Measurements from ENCODE around the gene FAM120C.

Gene FAM120C

DNA sequence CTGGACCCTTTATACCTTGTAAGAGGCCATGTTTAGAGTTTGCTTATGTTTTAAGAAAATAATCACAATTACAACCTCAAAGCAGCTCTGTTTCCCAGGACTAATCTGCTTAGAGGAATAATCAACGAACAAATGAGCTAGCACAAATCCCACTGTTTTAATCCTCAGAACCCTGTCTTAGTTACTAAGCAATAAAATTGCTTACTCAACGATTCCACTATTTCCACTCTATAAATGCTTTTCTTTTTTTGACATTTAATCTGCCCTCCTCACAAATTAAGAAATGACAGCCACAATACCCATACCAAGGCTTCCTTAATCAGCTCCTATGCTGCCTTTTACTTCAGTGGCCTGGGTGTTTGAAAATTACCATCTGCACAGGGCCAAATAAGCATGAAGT is 48.8 kb downstream of the FAM120C start:
- DNase-seq, result no peak

DNA sequence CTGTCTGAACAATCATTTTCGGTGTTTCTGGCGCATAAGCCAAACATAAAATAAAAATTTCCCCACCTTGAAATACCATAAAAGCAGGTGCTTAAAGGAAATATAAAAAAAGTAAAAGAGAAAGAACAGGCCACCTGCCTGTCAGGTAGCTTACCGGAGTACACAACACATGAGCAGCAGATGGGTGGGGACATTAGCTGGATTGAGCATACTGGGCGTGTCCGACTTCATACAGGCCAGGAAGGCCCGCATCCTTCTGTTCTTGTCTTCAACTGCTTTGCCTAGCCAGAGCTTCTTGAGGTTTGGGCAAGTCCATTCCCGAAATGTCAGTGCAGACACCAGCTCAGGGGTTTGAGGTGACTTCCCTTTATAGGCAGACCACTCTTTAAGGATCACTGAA is 66.7 kb downstream of the FAM120C start:
- no peak for DNase-seq

DNA sequence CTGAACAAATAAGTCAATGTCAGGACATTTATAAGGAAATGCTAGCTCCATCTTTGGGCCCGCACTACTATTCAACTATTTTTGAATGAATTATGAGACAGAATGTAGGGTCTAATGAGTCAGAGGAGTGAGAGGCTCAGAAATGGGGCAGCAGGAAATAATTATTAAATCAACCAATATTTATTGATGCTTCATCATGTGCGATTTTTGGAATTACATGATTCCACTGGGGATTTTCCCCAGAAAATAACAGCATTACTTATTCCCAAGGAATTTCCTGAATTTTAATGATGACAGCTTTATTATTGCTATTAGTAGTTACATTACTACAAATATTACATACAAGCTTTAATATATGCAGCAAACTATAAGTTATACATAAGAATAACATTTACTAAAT is 89.5 kb downstream of the FAM120C start:
- DNase-seq, result no peak

DNA sequence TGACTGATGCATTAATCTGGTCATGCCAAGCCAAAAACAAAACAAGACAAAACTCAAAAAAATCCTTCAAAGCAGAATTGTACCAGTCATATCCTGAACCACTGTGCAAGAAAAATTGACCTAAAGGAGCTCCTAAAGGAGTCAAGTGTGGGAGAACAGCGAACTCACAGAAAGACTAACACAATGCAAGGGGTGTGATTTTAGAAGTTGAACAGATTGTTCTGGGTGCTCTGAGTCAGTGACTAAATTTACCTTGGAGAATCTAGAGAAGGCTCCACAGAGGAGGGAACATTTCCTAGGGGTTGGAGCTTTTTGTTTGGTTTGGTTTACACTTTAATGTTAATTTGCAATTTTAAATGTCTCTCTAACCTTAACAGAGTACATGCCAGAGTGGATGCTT is 89.9 kb downstream of the FAM120C start:
- no peak for DNase-seq

DNA sequence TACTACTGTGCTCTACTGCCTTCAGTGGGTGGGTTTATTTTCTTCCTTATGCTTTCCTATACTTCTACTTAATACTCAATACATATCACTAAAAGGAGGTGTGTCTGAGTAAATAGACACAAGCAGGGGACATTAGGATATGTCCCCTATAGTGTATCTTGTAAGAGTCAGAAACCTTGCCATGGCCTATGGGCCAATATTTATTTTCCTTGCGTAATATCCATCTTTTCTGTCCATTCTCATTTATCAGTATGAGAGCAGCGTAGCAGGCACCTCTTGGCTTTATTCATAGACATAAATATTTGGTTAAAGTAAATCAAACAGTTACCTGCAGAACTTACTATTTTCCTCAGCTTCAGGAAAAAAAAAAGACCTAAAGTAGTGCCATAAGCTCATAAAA is 92.2 kb downstream of the FAM120C start:
- no peak for DNase-seq

DNA sequence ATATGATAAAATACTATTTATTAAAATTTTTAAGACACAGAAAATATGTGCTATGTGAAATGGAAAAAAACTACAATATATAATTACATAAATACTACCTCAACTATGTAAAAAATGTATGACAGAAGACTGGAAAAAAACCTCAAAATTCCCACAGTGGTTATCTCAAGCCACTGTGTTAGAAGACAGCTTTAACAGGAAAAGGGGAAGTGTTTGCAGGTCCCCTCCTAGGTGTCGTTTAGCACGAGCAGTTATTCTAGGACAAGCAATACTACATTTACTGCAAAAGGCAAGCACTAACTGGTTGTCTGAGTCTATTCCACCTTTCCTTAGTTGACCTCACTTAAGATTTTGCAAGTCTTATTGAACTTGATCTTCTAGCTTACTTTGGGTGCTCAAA is 93.9 kb downstream of the FAM120C start:
- DNase-seq, result no peak

DNA sequence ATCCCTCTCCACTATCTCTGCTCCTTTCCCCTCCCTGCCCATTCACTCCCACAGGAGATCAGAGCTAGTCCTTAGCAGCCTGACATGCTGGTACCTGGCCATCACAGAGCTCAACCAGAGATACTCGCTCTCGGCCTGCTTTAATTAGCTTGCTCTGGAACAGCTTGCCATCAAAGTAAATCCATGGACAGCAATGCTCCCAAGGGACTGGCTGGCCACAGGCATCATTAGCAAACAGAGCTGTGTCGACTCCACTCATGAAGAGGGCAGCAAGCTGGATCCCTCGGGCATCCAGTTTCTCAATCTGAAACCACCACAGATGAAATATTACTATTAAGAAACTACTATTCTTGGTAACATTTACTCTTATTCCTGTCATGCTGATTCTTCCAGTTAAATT is 95.4 kb downstream of the FAM120C start:
- DNase-seq, result no peak

DNA sequence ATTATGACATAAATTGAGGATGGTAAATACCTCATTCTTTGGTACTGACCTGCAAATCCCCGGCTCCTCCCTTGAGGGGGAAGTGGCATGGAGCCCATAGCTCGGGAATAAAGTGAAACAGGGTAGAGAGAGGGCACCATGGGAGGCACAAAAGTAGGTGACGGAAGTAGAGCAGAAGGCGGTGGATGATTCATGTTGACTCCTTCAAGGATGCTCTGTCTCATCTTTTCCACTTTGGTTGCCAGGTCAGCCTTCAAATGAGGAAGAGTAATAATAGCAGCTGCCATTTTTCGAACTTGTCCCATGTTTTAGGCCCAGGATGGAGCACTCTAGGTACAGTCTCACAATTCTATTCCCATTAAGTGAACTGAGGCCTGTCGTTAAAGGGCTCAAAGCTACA is 97.4 kb downstream of the FAM120C start:
- DNase-seq, result no peak

DNA sequence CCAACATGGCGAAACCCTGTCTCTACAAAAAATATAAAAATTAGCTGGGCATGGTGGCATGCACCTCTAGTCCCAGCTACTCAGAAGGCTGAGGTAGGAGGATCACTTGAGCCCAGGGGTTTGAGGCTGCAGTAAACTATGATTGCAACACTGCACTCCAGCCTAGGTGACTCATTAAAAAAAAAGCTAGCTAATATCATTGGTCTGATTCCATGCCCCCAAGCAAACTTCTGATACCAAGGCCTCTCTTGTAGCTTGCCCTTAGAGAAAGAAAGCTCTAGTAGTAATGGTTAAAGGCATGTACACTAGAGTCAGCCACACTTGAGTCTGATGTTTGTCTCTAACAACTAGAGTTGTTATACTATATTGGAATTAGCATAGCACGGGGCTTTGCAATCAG is 106.2 kb downstream of the FAM120C start:
- DNase-seq, result no peak

DNA sequence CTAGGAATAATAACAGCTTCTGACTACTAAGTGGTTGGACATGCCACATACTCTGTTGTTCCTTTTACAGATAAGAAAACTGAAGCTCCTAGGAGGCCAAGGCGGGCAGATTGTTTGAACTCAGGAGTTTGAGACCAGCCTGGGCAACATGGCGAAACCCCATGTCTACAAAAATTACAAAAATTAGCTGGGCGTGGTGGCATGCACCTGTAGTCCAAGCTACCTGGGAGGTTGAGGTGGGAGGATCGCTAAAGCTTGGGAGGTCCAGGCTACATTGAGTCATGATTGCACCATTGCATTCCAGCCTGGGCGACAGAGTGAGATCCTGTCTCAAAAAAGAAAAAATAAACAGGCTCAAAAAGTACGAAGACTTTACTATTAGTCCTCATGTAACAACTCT is 108.2 kb downstream of the FAM120C start:
- no peak for DNase-seq

DNA sequence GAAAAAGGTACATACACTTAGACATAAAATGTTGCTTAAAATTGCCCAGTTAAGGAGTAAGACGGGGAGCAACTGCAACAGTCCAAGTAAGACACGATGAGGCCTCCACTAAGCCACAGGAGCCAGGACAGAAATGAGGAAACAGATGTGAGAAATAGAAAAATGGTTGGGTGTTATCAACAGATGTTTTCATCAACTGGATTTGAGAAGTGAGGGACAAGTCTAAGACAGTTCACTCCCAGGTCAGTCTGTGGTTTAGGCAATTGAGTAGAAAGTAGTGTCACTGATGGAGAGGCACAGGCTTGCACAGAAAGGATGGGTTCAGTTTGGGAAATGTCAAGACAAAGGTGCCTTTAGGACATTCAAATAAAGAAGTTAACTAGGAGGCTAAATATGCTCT is 115.3 kb downstream of the FAM120C start:
- DNase-seq, result peak in 1 of 2 donors; percentile 23

DNA sequence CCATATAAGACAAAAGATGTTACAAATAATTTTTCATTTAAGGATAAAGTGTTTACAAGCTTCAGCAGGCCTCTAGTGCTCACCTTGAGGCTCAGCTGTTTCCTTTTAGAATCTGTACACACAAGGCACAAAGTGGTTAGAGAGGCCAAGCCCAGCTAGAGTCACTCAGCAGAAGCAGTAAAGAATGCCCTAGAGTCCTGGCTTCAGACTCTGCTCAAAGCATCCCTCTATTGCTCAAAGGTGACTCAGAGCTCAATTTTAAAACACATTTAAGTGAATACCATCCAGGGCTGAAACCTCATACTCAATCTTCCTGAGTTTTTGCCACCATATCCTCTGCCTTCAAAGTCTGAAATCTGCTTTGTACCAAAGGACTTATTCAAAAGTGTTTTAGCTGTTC is 116.2 kb downstream of the FAM120C start:
- no peak for DNase-seq

DNA sequence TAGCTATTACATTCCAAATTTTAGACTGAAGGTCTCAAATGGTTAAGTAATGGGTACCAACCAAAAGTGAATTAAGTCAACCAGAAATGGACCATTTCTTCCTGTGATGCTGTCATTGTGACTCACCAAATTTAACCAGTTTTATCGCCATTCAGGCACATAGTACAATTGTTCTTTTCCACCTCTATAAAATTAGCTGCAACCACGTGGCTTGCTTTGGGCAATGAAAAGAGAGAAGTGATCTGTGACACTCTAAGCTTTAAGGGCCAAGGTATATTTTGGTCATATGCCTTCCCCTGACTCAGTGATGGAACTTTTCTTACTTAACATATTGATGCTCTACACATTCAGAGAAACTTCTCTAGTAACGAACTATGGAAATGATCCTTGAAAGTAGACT is 118.5 kb downstream of the FAM120C start:
- no peak for DNase-seq

DNA sequence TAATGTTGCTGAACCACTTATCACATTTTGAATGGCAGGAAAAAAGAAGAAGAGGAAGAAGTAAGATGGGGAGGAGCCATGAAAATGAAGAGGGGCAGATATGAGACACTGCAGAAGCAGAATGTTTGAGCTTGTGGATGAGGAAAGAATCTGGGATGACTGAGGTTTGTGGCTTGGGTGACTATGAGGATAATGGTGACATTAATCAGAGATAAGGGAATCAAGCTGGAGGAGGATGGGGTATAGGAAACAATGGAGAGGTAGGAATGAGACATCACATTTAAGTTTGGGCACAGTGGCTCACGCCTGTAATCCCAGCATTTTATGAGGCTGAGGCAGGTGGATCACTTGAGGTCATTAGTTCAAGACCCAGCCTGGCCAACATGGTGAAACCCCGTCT is 119.7 kb downstream of the FAM120C start:
- DNase-seq, result no peak

DNA sequence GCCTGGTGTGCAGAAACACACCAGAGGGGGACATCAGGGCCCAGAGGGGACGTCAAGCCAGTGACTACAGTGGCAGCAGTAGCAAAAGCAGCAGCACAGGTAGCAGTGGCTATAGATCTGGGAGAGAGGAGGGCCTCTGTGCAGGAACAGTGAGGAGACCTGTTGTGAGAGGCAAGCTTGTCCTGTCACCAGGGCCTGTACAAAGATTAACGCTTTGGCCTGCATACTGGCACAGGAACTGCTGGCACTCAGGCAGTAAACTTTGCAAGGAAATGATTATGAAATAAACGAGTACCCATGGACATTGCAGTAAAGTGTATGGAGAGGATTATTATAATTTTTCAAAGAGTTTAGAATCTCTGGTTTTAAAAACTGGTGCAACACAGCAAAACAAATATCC is 133.3 kb downstream of the FAM120C start:
- no peak for DNase-seq

DNA sequence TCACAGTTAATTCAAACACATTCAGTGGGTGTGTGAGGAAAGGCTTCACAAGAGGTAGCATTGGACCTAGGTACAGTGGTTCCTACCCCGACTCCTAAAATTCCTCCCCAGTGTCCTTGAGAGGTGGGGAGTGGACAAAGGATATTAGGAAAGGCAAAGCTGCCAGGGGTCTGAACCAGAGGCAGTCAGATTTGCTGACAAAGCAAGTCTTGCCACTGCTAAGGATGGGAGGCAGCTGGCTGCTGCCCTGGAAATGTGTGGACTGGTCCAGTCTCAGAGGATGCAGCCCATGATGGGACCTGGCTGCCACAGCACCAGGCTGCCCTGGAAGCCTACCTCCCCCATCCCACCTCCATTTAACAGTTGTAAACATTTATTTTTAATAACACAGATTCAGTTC is 134.6 kb downstream of the FAM120C start:
- no peak for DNase-seq

DNA sequence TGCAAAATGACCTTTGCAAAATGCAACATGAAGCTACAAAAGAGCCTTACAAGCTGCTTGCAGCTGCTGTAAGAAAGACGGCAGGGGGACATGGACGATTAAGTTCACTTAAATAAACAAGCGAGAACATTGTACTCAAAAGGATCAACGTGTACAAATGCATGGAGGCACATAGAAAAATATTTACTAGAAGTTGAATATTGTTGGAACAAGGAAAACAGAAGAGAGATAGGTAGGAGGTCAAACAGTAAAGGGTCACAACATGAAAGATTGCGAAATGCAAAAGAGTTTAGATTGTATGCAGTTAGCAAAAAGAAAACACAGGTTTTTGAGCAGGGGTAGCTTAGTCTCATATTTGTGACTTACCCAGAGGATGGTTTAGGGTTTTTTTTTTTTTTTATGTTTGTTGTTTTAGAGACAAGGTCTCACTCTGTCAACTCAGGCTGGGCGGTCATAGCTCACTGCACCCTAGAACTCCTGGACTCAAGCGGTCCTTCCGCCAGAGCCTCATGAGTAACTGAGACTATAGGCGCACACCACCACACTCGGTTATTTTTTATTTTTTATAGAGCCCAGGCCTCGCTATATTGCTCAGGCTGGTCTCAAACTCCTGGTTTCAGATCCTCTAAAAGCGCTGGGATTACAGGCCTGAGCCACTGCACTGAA is 137.4 kb downstream of the FAM120C start:
- no peak for DNase-seq

DNA sequence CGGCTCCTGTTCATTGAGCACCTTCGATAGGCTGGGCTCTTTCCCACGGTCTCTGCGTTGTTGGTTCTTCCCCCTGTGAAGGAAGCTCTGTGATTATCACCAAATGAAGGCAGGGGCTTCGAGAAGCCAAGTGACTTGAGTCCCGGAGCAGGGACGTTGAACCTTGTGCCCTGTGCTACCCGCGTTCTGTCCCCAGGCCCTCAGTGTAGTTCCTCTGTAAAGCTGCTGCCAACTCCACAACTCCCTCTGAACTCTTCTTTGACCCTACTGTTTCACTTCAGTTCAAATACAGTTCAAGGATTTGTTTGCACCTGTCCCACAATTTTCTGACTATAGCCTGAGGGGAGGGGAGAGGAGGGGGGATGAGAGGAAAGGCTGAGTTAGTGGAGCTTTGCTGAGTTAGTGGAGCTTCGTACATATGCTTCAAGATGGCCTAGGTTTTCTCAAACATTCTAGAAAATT is 138.1 kb downstream of the FAM120C start:
- no peak for DNase-seq

DNA sequence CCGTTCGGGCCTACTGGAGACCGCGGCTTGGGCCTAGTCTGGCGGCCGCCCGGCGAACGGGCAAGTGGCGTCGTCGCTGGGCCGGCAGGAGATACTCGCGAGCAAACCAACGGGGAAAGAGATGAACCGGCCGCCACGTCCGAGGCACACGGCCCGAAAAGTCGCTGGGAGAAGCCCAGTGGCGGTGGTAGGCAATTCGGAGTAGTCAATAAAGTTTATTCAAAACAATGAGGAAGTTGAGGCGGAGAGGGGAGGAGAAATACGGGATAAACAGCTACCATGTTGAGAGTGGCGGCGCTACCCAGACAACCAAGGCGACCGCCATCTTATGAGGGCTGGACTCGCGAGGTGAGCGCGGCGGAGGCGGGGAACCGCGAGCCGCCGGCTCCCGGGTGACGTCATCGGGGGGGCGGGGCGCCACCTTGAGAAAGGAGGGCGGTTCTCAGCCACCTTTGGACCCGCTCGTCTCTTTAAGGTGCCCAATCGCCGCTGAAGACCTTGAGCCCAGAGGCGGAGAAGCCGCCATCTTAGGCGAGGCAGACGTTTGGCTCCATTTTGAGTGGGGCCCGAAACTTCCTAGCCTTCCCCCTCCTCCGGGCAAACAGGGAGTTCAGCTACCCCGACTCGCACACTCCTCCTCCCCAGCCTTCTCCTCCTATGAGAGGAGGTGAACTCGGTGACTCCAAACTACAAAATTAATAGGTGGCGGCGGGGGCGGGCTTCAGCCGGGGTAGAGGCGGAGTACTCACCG is 138.8 kb downstream of the FAM120C start, which contains the start of gene PHF8:
Gene PHF8 (minus strand): TSS at position 348 of the 751 bp plus-strand sequence. CDS start 1,745 bp downstream, outside the sequence.
- DNase-seq, result peak; percentile 79 to 82

DNA sequence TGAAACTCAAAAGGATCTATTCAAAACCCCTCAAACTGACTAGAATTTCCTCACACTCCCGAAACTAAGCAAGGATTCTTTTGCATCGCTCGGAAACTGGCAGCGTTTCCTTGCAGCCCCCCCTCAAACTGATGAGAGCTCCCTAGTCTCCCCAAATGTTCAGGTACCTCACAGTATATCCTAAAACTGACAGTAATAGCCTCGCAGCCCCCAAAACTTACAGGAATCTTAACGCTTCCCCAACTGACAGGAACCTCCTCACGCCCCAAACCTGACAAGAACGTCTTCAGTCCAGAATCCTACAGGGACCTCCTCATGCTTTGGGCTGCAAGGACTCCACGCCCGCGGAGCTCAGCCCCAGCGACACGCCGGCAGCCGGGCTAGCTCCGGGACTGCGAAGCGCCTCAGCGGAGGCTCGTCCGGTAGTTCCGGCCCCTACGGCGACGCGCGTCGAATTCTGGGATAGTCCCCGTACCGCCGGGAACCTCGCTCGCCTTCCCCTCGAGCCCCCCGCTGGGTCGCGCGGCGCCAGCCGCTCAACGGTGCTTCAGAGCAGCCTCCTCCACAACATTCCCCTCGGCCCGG is 139.4 kb downstream of the FAM120C start:
- no peak for DNase-seq

DNA sequence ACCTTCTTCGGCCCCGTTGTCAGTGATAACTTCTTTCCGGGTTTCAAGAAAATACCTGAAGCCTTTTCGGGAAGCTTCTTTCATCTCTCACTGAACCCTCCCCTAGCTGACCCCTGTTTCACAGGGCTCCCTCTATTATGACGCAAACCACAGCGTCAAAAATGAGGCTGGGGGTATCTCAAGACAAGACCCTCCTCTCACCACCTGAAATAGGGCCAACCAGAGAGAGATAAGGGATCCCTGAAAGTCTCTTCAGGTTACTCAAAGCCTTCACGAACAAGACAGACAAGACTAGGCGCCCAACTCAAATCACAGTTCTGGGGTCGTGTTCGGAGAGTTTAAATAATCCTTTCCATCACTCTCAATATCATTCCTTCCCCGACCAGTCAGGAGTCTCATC is 140.0 kb downstream of the FAM120C start:
- DNase-seq, result no peak

DNA sequence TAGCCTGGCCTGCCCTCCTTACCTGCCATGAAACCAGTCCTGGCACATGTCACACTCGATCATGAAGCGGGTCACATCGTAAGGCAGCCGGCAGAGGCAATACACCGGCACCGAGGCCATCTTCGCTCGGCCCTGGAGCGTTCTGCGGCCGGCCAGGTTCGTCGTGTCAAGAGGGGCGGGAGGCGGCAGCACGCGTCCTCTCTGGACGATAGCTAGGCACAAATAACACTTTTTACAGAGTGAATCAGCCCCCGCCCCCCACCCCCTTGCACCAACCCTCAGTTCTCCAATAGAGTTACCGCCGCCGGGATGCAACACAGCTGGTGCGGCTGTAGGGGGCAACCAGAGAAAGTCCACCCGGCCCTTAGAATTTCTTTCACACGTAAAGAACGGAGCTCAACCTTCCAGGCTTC is 140.4 kb downstream of the FAM120C start:
- peak; percentile 2 to 19 for DNase-seq

DNA sequence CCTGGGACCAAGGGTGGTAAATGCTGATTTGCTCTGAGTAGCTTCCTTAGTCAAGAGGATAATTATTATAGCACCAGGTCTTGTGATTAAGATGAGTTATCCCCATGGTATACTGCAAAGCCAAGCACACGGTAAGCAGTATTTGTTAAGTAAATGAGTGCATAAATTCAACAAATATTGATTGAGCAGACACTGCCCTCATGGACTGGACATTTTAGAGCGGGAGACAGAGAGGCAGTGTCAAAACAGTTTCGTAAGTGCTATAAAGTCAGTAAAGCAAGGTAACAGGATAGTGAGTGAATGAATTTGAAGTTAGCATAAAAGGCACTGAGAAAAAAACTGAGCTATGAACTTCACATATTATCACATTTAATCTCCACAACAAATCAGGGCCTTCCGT is 152.7 kb downstream of the FAM120C start:
- no peak for DNase-seq

DNA sequence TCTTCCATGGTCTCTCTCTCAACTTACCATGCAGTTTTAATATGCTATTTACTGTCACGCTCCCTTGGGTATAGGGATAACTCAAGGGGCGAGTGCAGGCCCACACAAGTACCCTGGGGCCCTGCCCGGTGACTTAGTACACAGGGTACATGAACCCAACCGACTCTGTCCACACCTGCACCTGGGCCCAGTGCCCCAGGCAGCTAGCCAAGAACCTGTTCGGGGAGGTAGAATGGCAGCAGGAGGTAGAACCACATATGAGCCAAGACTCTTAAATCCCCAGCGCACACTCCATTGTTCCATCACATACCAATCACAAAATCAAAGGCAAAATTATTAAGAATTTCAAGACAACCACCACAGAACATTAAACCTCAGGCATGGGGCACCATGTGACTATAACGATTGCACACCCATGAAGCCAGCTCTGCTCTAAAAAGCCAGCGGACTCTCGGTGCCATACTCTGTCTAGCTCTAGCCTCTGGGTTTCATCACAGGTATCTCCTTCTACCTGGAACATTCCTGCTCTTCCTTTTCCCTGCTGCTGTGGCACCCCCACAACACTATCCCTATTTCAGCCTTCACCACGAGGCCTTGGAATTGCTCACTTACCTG is 153.4 kb downstream of the FAM120C start:
- DNase-seq, result no peak

Data from bone marrow (tissue), 2 donors.